Measurements from ENCODE around the gene RASGEF1C.
"Not testable (repeated sequence)": the region's sequence is repeated elsewhere in the genome, so short reads cannot be mapped to it uniquely, and the experiment has no call there.

RASGEF1C gene

GRCh38 chr5:180135967-180136629 is 72.9 kb downstream of the RASGEF1C start:
- DNase-seq (ENCODE audit: low spot score): no peak

GRCh38 chr5:180135128-180135955 is 73.7 kb downstream of the RASGEF1C start:
- no peak for DNase-seq (ENCODE audit: low spot score)

GRCh38 chr5:180133971-180134508 is 75.0 kb downstream of the RASGEF1C start:
- no peak for DNase-seq (ENCODE audit: low spot score)

GRCh38 chr5:180133551-180133950 is 75.5 kb downstream of the RASGEF1C start:
- no peak for DNase-seq (ENCODE audit: low spot score)

GRCh38 chr5:180133060-180133459 is 76.0 kb downstream of the RASGEF1C start:
- DNase-seq (ENCODE audit: low spot score): no peak

GRCh38 chr5:180130876-180131740 is 77.9 kb downstream of the RASGEF1C start:
- no peak for DNase-seq (ENCODE audit: low spot score)

GRCh38 chr5:180130291-180130869 is 78.6 kb downstream of the RASGEF1C start:
- DNase-seq (ENCODE audit: low spot score): no peak

GRCh38 chr5:180129291-180130190 is 79.5 kb downstream of the RASGEF1C start:
- no peak for DNase-seq (ENCODE audit: low spot score)

GRCh38 chr5:180128671-180129261 is 80.2 kb downstream of the RASGEF1C start:
- DNase-seq (ENCODE audit: low spot score): no peak

GRCh38 chr5:180127682-180128670 is 81.0 kb downstream of the RASGEF1C start:
- DNase-seq (ENCODE audit: low spot score): no peak

GRCh38 chr5:180126716-180127681 is 82.0 kb downstream of the RASGEF1C start:
- DNase-seq (ENCODE audit: low spot score): peak; percentile 11

GRCh38 chr5:180126156-180126555 is 82.9 kb downstream of the RASGEF1C start:
- not testable (repeated sequence) for DNase-seq (ENCODE audit: low spot score)

- not testable (repeated sequence) for DNase-seq (ENCODE audit: low spot score)
These were observed 84.3 kb downstream of the RASGEF1C start for GRCh38 chr5:180124662-180125061.

GRCh38 chr5:180122875-180123274 is 86.1 kb downstream of the RASGEF1C start:
- no peak for DNase-seq (ENCODE audit: low spot score)

- no peak for DNase-seq (ENCODE audit: low spot score)
These were observed 87.1 kb downstream of the RASGEF1C start for GRCh38 chr5:180121826-180122413.

- DNase-seq (ENCODE audit: low spot score): no peak
These were observed 88.5 kb downstream of the RASGEF1C start for GRCh38 chr5:180120237-180121101.

GRCh38 chr5:180119903-180120236 is 89.1 kb downstream of the RASGEF1C start:
- DNase-seq (ENCODE audit: low spot score): no peak

Measured in CD4-positive, alpha-beta T cell treated with Interleukin-2 at 100 ng/mL for 4 hours (primary cell).